Activated T-helper 1 cell treated with Interleukin-2 at 50 U/mL for 16 hours (primary cell): ENCODE measurements around the gene PKIG.

ENCODE experiments used
- DNase-seq: peaks from one replicate; pipeline ENCODE4 v3.0.0-alpha.2; 2020; ENCODE audit warnings: low read depth

PKIG gene

GRCh38 chr20:44596876-44597275 lies 14.5 kb downstream of the PKIG start:
- DNase-seq: no peak

- DNase-seq: no peak
Measured at GRCh38 chr20:44597516-44597915, 15.1 kb downstream of the PKIG start.

DNA sequence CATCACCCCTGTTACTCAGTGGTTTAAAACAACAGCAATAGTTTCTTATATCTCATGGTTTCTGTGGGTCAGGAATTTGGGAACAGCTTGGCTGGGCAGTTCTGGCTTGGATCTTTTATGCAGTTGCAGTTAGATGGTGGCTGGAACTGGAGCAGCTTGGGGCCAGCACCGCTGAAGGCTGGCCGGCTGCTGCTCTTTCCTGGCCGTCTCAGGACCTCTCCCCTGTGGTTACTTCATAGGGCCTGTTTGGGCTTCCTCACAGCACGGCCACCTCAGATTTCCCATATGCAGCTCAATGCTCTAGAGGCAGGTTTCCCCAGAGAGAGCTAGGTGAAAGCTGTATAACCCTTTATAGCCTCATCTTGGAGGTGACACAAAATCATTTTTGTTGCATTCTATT lies 15.6 kb downstream of the PKIG start:
- no peak for DNase-seq

DNA sequence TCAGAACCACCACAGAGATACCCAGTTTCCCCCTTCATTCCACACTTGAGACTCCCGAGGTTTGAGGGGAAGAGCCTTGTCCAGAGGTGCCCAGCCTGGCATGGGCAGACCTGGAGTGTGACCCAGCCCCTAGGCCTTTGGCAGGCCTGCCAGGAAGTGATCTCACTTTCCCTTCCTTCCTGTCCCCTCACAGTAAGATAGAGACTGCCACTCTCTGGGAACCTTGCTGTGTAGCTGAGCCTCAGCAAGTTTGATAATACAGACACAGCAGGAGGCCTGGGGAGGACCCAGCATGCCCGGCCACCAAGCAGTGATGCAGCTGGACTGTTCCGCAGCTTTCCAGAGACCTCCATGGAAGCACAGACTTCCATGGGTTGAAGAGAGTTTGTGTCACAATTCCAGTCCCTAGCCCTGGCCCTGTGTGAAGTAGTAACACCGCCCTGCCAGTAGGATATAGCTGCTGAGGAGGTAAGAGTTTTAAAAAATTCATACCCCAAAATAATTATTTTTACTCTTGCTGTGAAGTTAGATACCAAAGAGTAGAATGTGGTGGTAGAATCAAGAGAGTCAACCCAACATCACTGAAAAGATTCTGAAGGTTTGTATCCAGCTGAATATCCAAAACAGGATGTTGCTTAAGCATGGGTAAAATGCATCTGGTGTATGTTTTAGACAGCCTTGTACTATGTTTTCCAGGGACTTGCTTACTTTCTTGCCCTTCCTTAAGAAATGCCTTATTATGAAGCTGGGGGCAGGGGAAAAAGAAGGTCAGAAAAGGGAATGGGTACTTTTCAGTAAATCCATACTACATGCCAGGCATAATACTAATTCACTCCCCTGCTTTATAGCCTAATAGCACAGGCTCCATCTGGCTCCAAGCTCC lies 16.3 kb downstream of the PKIG start:
- DNase-seq: no peak

- DNase-seq: no peak
Measured at GRCh38 chr20:44599715-44600114, 17.3 kb downstream of the PKIG start.

- DNase-seq: no peak
Measured at GRCh38 chr20:44600301-44600700, 17.9 kb downstream of the PKIG start.

DNA sequence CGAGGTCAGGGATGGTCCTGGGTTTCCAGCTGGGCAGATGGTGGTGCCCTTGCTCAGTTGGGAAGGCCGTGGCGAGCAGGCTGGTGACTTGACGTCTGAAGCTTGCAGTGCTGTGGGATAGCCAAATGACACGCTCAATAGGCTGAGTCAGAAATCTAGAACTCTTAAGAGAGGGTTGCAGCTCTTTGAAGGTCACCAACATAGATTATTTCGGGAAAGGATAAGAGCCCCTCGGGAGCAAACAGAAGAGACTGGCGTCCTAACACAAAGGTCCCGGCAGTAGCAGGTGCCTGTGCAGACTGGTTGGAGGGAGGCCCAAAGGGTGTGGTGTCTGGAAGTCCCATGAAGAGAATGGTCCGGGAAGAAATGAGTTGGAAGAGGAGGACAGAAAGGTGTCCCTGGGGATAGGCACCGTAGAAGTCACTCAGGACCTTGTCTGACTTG lies 18.4 kb downstream of the PKIG start:
- DNase-seq: no peak

- no peak for DNase-seq
Measured at GRCh38 chr20:44601236-44601671, 18.9 kb downstream of the PKIG start.

DNA sequence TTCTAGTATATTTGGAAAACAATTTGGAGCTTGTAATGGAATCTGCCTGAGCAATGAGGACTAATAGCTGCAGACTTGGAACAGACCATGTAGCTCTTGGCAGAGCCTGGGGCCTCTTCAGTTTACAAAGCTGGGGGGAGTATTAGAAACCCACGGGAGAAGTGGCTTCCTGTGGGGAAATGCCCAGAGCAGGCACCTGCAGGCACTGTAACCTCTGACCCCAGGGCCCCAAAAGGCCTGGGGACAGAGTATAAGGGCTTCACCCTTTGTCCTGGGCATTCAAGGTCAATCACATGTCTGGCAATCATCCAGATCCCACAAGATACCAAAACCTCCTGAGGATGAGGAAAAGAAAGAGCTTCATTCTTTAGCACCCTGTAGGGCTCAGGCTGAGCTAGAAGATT lies 19.4 kb downstream of the PKIG start:
- no peak for DNase-seq

DNA sequence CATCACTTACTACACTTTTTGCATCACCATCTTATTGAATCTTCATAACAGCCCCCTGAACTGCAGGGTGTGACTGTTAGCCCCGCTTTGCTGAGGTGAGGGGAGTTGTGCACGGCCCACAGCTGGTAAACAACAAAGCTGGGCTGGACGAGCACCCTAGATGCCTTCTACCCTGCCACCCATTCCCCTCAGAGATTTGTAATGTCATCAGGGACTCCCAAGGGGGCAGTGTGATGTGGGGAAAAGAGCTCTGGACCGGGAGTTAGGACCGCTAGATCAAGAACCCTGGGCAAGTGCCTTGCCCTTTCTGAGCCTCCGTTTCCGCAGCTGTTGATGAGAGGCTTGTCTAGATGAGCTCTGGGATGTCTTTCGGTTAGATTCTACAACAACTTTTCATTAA lies 20.9 kb downstream of the PKIG start:
- DNase-seq: no peak

GRCh38 chr20:44606725-44607441 lies 24.5 kb downstream of the PKIG start:
- DNase-seq: no peak

DNA sequence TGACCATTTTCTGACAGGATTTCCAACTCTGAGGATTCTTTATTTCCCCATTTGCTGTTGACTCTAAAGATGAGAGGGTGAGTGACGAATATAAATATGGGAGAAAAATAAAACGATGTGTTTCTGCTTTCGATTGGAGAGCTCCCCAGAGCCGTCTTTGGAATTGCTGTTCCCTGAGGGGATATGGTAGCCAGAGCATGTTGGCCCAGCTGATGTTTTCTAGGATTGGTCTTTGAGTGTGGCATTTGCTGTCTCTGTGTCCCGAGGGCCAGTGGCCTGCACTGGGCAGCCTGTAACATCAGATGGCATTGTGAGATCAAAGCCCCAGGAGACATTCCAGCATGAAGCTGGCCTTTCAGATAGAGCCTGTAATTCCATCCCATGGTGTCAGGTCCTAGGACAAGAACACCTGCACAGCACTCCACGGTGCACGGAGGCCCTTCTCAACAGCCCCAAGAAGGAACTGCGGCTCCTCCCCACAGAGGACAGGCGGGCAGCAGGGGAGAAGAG lies 26.7 kb downstream of the PKIG start:
- DNase-seq: no peak

- DNase-seq: peak; percentile 65
Measured at GRCh38 chr20:44609516-44610312, 27.3 kb downstream of the PKIG start.

DNA sequence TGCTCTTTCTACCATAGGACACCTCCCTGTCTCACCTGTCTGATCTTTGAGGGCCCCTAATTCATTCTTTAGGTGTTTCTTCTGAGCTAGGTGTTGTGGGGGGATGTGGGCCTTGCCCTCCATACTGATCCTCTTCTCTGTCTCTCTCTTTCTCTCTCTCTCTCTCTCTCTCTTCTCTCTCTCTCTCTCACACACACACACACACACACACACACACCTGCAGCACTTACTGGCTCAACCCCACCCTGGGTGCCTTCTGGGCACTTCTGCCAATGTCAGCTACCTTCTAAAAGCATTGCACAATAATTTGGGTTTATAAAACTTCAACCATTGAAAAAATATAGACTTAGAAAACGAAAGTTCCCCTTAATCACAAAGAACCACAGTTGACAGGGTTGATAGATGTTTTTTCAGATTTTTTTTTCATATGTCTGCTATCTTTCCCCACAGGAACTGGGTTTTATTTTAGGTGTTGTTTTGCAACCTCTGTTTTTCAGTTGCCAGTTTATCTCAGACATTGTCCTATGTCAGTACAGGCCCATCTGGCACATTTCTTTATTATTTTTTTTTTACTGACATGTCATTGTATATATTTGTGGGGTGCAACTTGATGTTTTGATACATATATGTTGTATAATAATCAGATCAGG lies 28.1 kb downstream of the PKIG start:
- DNase-seq: no peak

DNA sequence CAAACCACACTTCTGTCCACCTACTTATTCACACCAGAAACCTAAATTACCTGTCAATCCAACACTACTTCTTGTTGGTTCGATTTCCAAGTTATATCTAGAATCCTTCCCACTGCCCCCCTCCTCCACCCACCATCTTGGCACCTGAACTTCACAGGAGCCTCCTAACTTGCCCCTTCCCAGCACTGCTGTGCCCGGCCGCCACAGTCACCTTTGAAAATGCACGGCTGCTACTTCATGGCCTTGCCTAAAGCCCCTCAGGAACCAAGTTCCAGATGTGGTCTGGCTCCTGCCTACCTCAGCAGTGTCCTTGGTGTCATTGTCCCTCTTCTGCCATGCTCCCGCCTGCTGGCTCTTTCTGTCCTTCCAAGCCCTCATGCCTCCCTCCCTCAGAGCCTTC lies 31.2 kb downstream of the PKIG start:
- DNase-seq: no peak

DNA sequence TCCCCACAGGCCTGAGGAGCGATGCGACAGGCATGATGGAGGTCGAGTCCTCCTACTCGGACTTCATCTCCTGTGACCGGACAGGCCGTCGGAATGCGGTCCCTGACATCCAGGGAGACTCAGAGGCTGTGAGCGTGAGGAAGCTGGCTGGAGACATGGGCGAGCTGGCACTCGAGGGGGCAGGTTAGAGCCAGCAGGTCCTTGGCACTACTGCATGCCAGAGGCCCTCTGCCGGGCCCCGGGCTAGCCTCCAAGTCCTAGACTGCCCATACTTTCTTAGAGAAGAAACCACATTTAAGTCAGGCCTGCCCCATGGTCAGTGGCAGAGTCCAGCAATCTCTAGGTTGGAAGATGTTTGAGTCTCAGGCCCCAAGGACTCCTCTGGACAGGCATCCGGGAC lies 32.1 kb downstream of the PKIG start:
- no peak for DNase-seq

DNA sequence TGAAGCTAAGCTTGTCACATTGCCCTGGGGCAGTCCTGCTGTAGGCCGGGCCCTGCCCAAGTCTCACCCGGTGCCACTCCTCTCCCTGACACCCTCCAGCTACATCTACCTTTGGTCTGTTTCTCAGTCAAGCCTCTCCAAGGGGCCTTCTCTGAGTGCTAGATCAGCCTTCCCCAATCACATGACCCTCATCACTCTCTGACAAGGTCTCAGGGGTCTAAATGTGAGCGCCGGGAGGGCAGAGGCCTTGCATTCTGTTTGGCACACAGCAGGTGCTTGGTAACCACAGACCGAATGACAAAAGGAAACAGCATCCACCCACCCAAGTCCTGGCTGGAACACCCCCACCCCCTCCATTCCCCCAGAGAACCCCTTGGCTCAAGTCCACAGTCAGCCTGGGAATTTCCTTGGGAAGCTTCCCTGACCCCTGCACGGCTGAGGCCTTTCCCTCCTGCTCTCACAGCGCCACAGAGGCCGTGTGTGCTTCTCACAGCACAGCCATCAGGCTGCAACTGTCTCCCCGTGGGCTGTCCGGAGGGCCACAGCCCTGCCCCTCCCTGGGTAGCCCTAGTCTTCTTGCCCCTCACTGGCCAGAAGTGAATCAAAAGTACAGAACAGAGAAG lies 32.9 kb downstream of the PKIG start:
- DNase-seq: no peak

GRCh38 chr20:44615876-44616603 lies 33.7 kb downstream of the PKIG start:
- DNase-seq: no peak

DNA sequence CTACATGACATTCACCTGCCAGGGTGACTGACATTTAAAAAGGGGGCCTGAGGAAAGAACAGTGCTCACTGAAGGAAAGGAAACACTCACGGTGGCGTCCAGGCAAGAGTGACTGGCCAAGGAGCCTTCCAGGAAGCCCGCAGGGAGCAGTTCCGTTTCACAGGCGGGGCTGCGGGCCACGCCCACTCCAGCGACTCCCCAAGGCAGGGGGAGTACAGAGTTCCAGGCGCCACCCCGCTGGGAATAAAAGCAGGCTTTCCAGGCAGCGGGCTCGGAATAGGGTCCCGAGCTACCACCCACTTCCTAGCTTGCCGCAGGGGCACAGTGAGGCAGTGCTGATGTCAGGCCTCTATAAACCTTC lies 34.2 kb downstream of the PKIG start:
- DNase-seq: no peak

DNA sequence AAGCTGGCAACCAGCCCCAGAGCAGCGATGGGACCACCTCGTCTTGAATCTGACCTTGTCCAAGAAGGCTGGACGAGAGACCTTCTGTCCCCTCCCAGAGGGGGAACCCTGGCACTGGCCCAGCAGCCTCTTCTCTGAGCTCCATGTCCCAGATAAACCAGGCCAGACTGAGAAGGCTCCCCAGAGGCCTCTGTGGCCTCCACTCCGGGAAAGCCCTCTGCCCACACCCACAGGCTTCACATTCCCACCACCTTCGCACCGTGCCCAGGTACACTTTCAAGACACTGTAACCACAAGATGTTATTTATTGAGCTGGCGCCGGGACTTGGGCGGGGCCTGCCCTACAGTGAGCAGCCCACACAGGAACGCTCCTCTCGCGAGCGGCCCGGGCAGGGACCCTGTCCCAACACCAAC lies 35.9 kb downstream of the PKIG start:
- DNase-seq: no peak

- DNase-seq: no peak
Measured at GRCh38 chr20:44619294-44619693, 36.9 kb downstream of the PKIG start.
